HTR-8/SVneo (cell line): ENCODE measurements around the gene CHD1L.

Experiments used
- DNase-seq: peaks from one replicate; pipeline ENCODE4 v3.0.0; 2011; ENCODE audit warnings: low spot score, mixed read lengths; ENCODE audit not compliant: insufficient read length
- FAIRE-seq: peaks from 2 replicates; lab custom pipeline; 2011; peaks lifted over from hg19 to GRCh38; lab: Jason Lieb, UNC

Gene CHD1L

GRCh38 chr1:147337040-147337630 is 94.7 kb downstream of the CHD1L start:
- no peak for FAIRE-seq

GRCh38 chr1:147338571-147338970 is 96.1 kb downstream of the CHD1L start:
- no peak for DNase-seq
- no peak for FAIRE-seq

More at GRCh38 chr1:147337040-147337630, 94.7 kb downstream of the CHD1L start:
- no peak for DNase-seq

GRCh38 chr1:147341246-147341645 is 98.8 kb downstream of the CHD1L start:
- DNase-seq: no peak
- no peak for FAIRE-seq
